H1 (cell line): ENCODE measurements around the gene P2RX7. TPM values are rescaled to one million over a fixed set of nuclear protein-coding genes. Genes with fewer than 3 reads are reported as not detected.

Experiments used
- CHD7 ChIP-seq: fragments of 300-600 bp; sonication (generic); IDR thresholded peaks from 2 replicates; pipeline ENCODE4 v1.7.1; 2012; ENCODE audit warnings: low read length, moderate library complexity, mild to moderate bottlenecking, inconsistent platforms; ENCODE audit not compliant: insufficient replicate concordance
- RFX5 ChIP-seq: IDR thresholded peaks from 2 replicates; pipeline ENCODE4 v1.6.1; 2011; ENCODE audit warnings: low read depth, low read length, improper control_type of control experiment, borderline replicate concordance
- polyA plus RNA-seq, 7 experiments: library from polyadenylated mRNA; depleted of rRNA in 3 of 7; stranded (reverse) in 5 of 7; unstranded in 2 of 7; fragments of >200 nt in 5 of 7; fragments of 200-250 nt in 2 of 7; gene quantifications; 1 replicate in 5 of 7; 2 replicates in 1 of 7; 4 replicates in 1 of 7; pipeline versions ENCODE4 v1.2.1 to v1.2.3, GENCODE V29; 2011 to 2013; ENCODE audit warnings: missing spikeins in 2 of 7, mixed read lengths in 2 of 7
- total RNA-seq: library from RNA; stranded (reverse); fragmentation: NEBNext Ultra II Directional; extraction: Animal tissue kit (Norgen Biotek cat#: 25700); gene quantifications from 2 replicates; pipeline ENCODE4 v1.2.1, GENCODE V29; 2021

The P2RX7 gene
- total and polyA plus RNA-seq, 2 of the 8 experiments (the other 6 are each of a cell fraction or from before 2014, with no cell fraction given): 0.38 to 0.56 TPM

GRCh38 chr12:121129811-121130147 lies 2.9 kb upstream of the P2RX7 start (continued):
- TF ChIP-seq CHD7: no peak
- no peak for TF ChIP-seq RFX5
